ENCODE measurements around the gene PFN3.
A peak's percentile ranks its signal among the peaks of the same experiment; 100 is the strongest.
"Not testable (repeated sequence)": the region's sequence is repeated elsewhere in the genome, so short reads cannot be mapped to it uniquely, and the experiment has no call there.

PFN3 gene

GRCh38 chr5:177423671-177424070, 23.2 kb upstream of the PFN3 start:
- DNase-seq: no peak

GRCh38 chr5:177421062-177421798, 20.8 kb upstream of the PFN3 start:
- no peak for DNase-seq

GRCh38 chr5:177420472-177420871, 20.0 kb upstream of the PFN3 start:
- not testable (repeated sequence) for DNase-seq

- DNase-seq: no peak
These were observed 18.6 kb upstream of the PFN3 start for GRCh38 chr5:177419046-177419445.

- DNase-seq: not testable (repeated sequence)
These were observed 16.6 kb upstream of the PFN3 start for GRCh38 chr5:177417081-177417480.

- DNase-seq: no peak
These were observed 14.0 kb upstream of the PFN3 start for GRCh38 chr5:177414481-177414880.

- DNase-seq: no peak
These were observed 12.3 kb upstream of the PFN3 start for GRCh38 chr5:177412603-177413233.

GRCh38 chr5:177410575-177410974, 10.1 kb upstream of the PFN3 start:
- DNase-seq: no peak

GRCh38 chr5:177409043-177409801, 8.8 kb upstream of the PFN3 start, which contains the start of gene F12:
F12 (minus strand) TSS chr5:177409564; CDS start chr5:177409527, 37 bp downstream.
- no peak for DNase-seq

- peak; percentile 59 for DNase-seq
These were observed 5.3 kb upstream of the PFN3 start for GRCh38 chr5:177405805-177406204.

GRCh38 chr5:177405312-177405711, 4.9 kb upstream of the PFN3 start:
- no peak for DNase-seq

- DNase-seq: no peak
These were observed 4.2 kb upstream of the PFN3 start for GRCh38 chr5:177404641-177405179.

- peak; percentile 62 to 76 for DNase-seq
These were observed 3.6 kb upstream of the PFN3 start for GRCh38 chr5:177403792-177404640.

GRCh38 chr5:177403102-177403791, 2.8 kb upstream of the PFN3 start:
- DNase-seq: no peak

GRCh38 chr5:177402271-177403043, 2.0 kb upstream of the PFN3 start:
- no peak for DNase-seq

- DNase-seq: no peak
These were observed 2.5 kb downstream of the PFN3 start for GRCh38 chr5:177397875-177398390.

- no peak for DNase-seq
These were observed 3.7 kb downstream of the PFN3 start for GRCh38 chr5:177396807-177397206.

- DNase-seq: no peak
These were observed 4.4 kb downstream of the PFN3 start for GRCh38 chr5:177396078-177396477.

- DNase-seq: no peak
These were observed 6.5 kb downstream of the PFN3 start for GRCh38 chr5:177393990-177394389.

- DNase-seq: no peak
These were observed 7.2 kb downstream of the PFN3 start for GRCh38 chr5:177393206-177393765.
